Body of pancreas (tissue), 4 donors: ENCODE results near the gene CEACAM4. TPM values are rescaled to one million over a fixed set of nuclear protein-coding genes. Genes with fewer than 3 reads are reported as not detected.
A peak's percentile ranks its signal among the peaks of the same experiment; 100 is the strongest.

Source experiments
- ATAC-seq: fragments of 150-250 bp; one replicate; pipeline ENCODE4 v1.9.1; 2016
- DNase-seq, 4 donors: peaks; one replicate each; pipeline ENCODE4 v3.0.0-alpha.2; 2019
- H3K27ac ChIP-seq, 4 donors: fragments of 200-600 bp; sonication (generic); 1 replicate in 3 of 4; 2 replicates in 1 of 4; pipeline versions ENCODE4 v1.5.1 to v1.6.1; 2016 to 2019; ENCODE audit warnings: mild to moderate bottlenecking in 1 of 4, mixed read lengths in 1 of 4, moderate library complexity in 1 of 4
- H3K27me3 ChIP-seq, 2 donors: fragments of 200-600 bp; sonication (generic); one replicate each; pipeline ENCODE4 v1.6.0; 2016; ENCODE audit warnings: mild to moderate bottlenecking in 1 of 2
- H3K36me3 ChIP-seq, 2 donors: fragments of 200-600 bp; sonication (generic); replicated peaks in 1 of 2; 2 replicates each; pipeline ENCODE4 v1.5.1; 2016; ENCODE audit warnings: low read depth in 2 of 2; ENCODE audit not compliant: insufficient read depth in 1 of 2
- H3K4me1 ChIP-seq: fragments of 200-600 bp; sonication (generic); one replicate; pipeline ENCODE4 v1.6.0; 2016
- H3K4me3 ChIP-seq, 2 donors: fragments of 200-600 bp; sonication (generic); 1 replicate in 1 of 2; 2 replicates in 1 of 2; pipeline ENCODE4 v1.5.1; 2016 to 2019
- H3K9me3 ChIP-seq, 3 donors: fragments of 200-600 bp; sonication (generic); 1 replicate in 2 of 3; 2 replicates in 1 of 3; pipeline ENCODE4 v1.5.1; 2016
- POLR2A ChIP-seq, 3 donors: fragments of 450-650 bp; IDR thresholded peaks; one replicate each; pipeline ENCODE4 v1.6.1; 2016; ENCODE audit warnings: antibody characterized with exemption in 3 of 3, mild to moderate bottlenecking in 2 of 3
- WGBS, 2 donors: methylation state at CpG; one replicate each; pipeline ENCODE4 v1.1.5; 2017; 5-methylcytosine and 5-hydroxymethylcytosine counted together
- intact Hi-C: fragments of 100-400 bp; cut with DNase I; formaldehyde crosslinking; loops from one replicate; pipeline ENCODE4 v1.15.1; 2023
- total RNA-seq, 2 donors: library from RNA; depleted of rRNA; stranded (reverse); fragments of >200 nt; gene quantifications; one replicate each; pipeline ENCODE4 v1.1.0, GENCODE V29; 2016
- TF ChIP-seq, protein P1 (sequence below), 7 experiments: fragments of 450-650 bp in 4 of 7; fragments of 200-600 bp in 3 of 7; sonication (generic) in 3 of 7; IDR thresholded peaks; one replicate each; pipeline ENCODE4 v1.5.1; 2016 to 2019; ENCODE audit warnings: antibody characterized with exemption in 7 of 7

The CEACAM4 gene
- total RNA-seq, 2 donors from 2014 or later: 1.8 TPM; not detected in 1

DNA sequence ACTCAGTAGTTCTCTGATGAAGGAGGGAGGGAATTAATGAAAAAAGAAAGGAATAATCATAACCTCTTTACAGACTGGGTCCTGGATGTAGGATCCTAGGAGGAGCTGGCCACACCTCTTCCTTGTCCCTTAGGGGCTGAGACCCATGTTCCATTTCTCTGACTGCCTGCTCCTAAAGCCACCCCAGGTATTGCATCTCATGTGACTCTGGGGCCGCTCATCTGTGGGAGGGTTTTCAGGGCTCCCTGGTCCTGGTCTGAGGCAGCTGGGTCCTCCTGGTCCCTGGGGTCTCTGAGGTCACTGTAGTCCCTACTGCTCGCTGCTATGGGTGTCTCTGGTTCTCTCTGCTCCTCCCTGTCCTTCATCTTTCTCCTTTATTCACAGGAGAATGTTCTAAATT lies 48.0 kb downstream of the CEACAM4 start:
- intact Hi-C loops: no loop called here
- H3K36me3 ChIP-seq: no peaks in the 10 kb centered on the region
- H3K9me3 ChIP-seq: peaks cover 0 to 9% (median 0%) of the 10 kb centered on the region in 3 donors
- DNase-seq: no peak
- no peaks in the 10 kb centered on the region for H3K27me3 ChIP-seq
- no peak overlapping the region for H3K4me3 ChIP-seq
- ATAC-seq: no peak
- 43 to 61% methylated on average over 2 of the region's 2 CpGs for WGBS, 2 donors
- no peak for TF ChIP-seq POLR2A (IDR thresholded peaks at IDR 0.05)
- TF ChIP-seq, protein P1, sequence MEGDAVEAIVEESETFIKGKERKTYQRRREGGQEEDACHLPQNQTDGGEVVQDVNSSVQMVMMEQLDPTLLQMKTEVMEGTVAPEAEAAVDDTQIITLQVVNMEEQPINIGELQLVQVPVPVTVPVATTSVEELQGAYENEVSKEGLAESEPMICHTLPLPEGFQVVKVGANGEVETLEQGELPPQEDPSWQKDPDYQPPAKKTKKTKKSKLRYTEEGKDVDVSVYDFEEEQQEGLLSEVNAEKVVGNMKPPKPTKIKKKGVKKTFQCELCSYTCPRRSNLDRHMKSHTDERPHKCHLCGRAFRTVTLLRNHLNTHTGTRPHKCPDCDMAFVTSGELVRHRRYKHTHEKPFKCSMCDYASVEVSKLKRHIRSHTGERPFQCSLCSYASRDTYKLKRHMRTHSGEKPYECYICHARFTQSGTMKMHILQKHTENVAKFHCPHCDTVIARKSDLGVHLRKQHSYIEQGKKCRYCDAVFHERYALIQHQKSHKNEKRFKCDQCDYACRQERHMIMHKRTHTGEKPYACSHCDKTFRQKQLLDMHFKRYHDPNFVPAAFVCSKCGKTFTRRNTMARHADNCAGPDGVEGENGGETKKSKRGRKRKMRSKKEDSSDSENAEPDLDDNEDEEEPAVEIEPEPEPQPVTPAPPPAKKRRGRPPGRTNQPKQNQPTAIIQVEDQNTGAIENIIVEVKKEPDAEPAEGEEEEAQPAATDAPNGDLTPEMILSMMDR (IDR thresholded peaks at IDR 0.05): no peak
- no peaks in the 10 kb centered on the region for H3K4me1 ChIP-seq
- H3K27ac ChIP-seq: no peak overlapping the region

DNA sequence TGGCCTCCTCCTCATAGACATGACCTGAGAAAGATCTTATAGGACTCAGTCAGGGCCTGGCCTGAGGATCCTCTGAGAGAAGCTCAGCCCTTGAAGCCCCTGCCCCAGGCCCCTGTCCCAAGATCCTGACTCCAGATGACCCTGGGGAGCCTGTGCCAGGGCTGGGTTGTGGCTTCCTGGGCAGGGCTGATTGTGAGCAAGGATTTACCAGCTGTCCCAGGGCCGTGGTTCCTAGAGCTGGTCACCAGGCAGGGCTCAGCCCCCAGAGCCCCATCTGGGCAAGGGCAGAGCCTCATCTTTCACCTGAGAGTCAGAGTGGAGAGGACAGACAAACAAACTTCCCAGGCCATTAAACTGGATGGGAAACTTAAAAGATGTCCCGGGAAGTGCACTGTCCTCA lies 49.0 kb downstream of the CEACAM4 start:
- TF ChIP-seq POLR2A (IDR thresholded peaks at IDR 0.05): no peak
- TF ChIP-seq, protein P1 (IDR thresholded peaks at IDR 0.05): no peak
- DNase-seq (no peak), ATAC-seq (no peak)
- Histone ChIP-seq H3K27ac (no peak overlapping the region), H3K27me3 (no peaks in the 10 kb centered on the region), H3K4me1 (no peaks in the 10 kb centered on the region), H3K9me3 (peaks cover 0 to 9% (median 0%) of the 10 kb centered on the region in 3 donors), H3K36me3 (no peaks in the 10 kb centered on the region), H3K4me3 (no peak overlapping the region)
- intact Hi-C loops: no loop called here
- 44 to 46% methylated on average over 2 of the region's 2 CpGs for WGBS, 2 donors

DNA sequence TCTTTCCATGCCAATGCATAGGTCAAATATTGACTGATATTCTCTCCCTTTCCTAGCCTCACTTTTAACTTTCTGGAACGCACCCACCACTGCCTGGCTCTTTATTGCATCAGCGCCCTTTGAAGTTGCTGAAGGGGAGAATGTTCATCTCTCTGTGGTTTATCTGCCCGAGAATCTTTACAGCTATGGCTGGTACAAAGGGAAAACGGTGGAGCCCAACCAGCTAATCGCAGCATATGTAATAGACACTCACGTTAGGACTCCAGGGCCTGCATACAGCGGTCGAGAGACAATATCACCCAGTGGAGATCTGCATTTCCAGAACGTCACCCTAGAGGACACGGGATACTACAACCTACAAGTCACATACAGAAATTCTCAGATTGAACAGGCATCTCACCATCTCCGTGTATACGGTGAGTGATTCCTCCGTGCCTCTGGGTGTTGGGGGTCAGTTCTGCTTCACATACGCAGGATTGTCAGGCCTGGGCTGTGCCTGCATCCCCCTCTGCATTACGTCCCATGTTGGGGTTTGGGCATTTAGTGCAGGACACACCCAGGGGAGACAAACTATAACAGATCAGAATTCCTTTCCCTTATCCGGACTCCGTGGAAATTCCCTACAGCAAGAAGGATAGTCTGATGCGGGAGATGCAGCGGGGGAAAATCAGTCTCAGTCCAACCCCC lies 49.6 kb downstream of the CEACAM4 start:
- DNase-seq (no peak), ATAC-seq (no peak)
- intact Hi-C loops: no loop called here
- H3K27ac ChIP-seq: no peak overlapping the region
- H3K27me3 ChIP-seq: no peaks in the 10 kb centered on the region
- TF ChIP-seq, protein P1 (IDR thresholded peaks at IDR 0.05): no peak
- TF ChIP-seq POLR2A (IDR thresholded peaks at IDR 0.05): no peak
- no peaks in the 10 kb centered on the region for H3K36me3 ChIP-seq
- no peaks in the 10 kb centered on the region for H3K4me1 ChIP-seq
- WGBS, 2 donors: 63 to 74% methylated on average over 19 of the region's 19 CpGs
- H3K4me3 ChIP-seq: no peak overlapping the region
- H3K9me3 ChIP-seq: peaks cover 0 to 5% (median 0%) of the 10 kb centered on the region in 3 donors

DNA sequence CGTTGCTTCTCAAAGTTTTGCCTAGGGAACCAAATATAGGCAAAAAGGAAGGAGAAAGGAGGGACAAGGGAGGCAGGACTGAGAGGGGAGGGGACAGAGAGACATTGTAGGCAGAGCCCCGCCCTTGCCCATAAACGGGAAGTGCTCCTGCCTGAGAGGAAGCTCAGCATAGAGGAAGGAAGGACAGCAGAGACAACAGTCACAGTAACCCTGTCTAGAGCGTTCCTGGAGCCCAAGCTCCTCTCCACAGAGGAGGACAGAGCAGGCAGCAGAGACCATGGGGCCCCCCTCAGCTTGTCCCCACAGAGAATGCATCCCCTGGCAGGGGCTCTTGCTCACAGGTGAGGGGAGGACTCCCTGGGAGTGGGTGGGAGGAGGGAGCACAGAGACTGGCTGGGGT lies 50.9 kb downstream of the CEACAM4 start, which contains the start of gene CEACAM21:
Gene CEACAM21, plus strand, starts transcription at position 169 of the 400 bp plus-strand sequence. Its CDS starts 109 bp downstream, at position 278.
- TF ChIP-seq, protein P1 (IDR thresholded peaks at IDR 0.05): no peak
- TF ChIP-seq POLR2A (IDR thresholded peaks at IDR 0.05): peak in 1 of 3 donors; percentile 42
- Histone ChIP-seq H3K4me1 (no peaks in the 10 kb centered on the region), H3K27ac (peak within 1 kb of the TSS in 2 of 4 donors; percentile 17 to 43), H3K27me3 (no peaks in the 10 kb centered on the region), H3K9me3 (no peaks in the 10 kb centered on the region), H3K36me3 (no peaks in the 10 kb centered on the region), H3K4me3 (no peak within 1 kb of the TSS)
- 14 to 17% methylated on average over 4 of the region's 4 CpGs for WGBS, 2 donors
- intact Hi-C loops: no loop called here
- ATAC-seq (no peak), DNase-seq (peak in 2 of 4 donors; percentile 23 to 66)
